ENCODE measurements around the gene GJA5.

GJA5 gene

GRCh38 chr1:147723691-147724323 is 36.6 kb downstream of the GJA5 start:
- FAIRE-seq: no peak

- FAIRE-seq: no peak
These were observed 38.3 kb downstream of the GJA5 start for GRCh38 chr1:147722124-147722523.

GRCh38 chr1:147721716-147722115 is 38.7 kb downstream of the GJA5 start:
- no peak for FAIRE-seq

- FAIRE-seq: no peak
These were observed 39.8 kb downstream of the GJA5 start for GRCh38 chr1:147720557-147720956.

- FAIRE-seq: no peak
These were observed 40.6 kb downstream of the GJA5 start for GRCh38 chr1:147719711-147720225.

- FAIRE-seq: no peak
These were observed 41.2 kb downstream of the GJA5 start for GRCh38 chr1:147719029-147719698.

GRCh38 chr1:147717706-147718097 is 42.7 kb downstream of the GJA5 start:
- FAIRE-seq: no peak

- no peak for FAIRE-seq
These were observed 43.2 kb downstream of the GJA5 start for GRCh38 chr1:147717051-147717705.

- no peak for FAIRE-seq
These were observed 47.8 kb downstream of the GJA5 start for GRCh38 chr1:147712605-147713004.

Data from A204.1 (cell line).